Measurements from ENCODE around the gene RPL9.

DNA sequence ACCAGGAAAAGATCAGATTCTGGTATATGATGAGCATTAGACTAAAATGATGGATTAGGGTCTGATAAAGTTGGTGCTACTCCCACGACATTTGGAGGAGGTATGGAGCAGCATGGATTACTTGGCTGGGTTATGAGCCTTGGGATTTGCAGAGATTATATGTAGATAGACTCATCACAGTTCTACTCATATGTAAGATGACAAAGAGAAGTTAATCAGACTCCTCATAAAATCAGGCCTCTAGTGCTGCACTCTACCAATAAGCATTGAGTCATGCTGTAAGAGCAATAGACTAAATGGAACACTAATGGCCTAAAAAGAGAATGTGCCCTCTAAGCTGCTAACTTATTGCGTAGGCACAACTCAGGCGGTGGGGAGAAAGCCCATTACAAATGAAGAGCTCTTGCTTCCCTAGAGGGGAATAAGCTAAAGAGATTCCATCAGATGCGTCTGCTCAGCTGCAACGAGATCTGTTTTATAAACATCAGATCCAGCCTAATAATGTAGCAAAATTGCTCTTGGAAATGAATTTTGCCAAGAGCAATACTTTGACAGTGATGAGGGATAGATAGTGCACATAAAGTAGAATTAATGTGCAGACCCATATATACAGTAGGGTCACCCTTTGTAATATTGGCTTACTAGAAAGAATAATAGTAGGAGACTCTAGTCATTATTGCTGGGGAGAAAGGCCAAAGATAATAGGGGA is 17.6 kb upstream of the RPL9 start:
- TF ChIP-seq, protein P1, sequence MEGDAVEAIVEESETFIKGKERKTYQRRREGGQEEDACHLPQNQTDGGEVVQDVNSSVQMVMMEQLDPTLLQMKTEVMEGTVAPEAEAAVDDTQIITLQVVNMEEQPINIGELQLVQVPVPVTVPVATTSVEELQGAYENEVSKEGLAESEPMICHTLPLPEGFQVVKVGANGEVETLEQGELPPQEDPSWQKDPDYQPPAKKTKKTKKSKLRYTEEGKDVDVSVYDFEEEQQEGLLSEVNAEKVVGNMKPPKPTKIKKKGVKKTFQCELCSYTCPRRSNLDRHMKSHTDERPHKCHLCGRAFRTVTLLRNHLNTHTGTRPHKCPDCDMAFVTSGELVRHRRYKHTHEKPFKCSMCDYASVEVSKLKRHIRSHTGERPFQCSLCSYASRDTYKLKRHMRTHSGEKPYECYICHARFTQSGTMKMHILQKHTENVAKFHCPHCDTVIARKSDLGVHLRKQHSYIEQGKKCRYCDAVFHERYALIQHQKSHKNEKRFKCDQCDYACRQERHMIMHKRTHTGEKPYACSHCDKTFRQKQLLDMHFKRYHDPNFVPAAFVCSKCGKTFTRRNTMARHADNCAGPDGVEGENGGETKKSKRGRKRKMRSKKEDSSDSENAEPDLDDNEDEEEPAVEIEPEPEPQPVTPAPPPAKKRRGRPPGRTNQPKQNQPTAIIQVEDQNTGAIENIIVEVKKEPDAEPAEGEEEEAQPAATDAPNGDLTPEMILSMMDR (IDR thresholded peaks at IDR 0.05 in 2 of 3, conservative IDR thresholded peaks at IDR 0.05 in 1 of 3; ENCODE audit: borderline replicate concordance in 1 of 3, insufficient read depth in 1 of 3, low read depth in 2 of 3, low read length in 2 of 3) = no peak
- TF ChIP-seq, protein P2, sequence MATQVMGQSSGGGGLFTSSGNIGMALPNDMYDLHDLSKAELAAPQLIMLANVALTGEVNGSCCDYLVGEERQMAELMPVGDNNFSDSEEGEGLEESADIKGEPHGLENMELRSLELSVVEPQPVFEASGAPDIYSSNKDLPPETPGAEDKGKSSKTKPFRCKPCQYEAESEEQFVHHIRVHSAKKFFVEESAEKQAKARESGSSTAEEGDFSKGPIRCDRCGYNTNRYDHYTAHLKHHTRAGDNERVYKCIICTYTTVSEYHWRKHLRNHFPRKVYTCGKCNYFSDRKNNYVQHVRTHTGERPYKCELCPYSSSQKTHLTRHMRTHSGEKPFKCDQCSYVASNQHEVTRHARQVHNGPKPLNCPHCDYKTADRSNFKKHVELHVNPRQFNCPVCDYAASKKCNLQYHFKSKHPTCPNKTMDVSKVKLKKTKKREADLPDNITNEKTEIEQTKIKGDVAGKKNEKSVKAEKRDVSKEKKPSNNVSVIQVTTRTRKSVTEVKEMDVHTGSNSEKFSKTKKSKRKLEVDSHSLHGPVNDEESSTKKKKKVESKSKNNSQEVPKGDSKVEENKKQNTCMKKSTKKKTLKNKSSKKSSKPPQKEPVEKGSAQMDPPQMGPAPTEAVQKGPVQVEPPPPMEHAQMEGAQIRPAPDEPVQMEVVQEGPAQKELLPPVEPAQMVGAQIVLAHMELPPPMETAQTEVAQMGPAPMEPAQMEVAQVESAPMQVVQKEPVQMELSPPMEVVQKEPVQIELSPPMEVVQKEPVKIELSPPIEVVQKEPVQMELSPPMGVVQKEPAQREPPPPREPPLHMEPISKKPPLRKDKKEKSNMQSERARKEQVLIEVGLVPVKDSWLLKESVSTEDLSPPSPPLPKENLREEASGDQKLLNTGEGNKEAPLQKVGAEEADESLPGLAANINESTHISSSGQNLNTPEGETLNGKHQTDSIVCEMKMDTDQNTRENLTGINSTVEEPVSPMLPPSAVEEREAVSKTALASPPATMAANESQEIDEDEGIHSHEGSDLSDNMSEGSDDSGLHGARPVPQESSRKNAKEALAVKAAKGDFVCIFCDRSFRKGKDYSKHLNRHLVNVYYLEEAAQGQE (IDR thresholded peaks at IDR 0.05; ENCODE audit: low read depth) = no peak
- TF ChIP-seq POLR2A (IDR thresholded peaks at IDR 0.05; ENCODE audit: borderline replicate concordance, extremely low read depth, insufficient read depth, insufficient read length) = no peak
- no peak for TF ChIP-seq CEBPB (IDR thresholded peaks at IDR 0.05; ENCODE audit: low read depth)
- TF ChIP-seq, protein P3, sequence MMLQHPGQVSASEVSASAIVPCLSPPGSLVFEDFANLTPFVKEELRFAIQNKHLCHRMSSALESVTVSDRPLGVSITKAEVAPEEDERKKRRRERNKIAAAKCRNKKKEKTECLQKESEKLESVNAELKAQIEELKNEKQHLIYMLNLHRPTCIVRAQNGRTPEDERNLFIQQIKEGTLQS (IDR thresholded peaks at IDR 0.05) = no peak
- TF ChIP-seq POLR2AphosphoS5 (IDR thresholded peaks at IDR 0.05; ENCODE audit: low read depth, low read length) = no peak
- TF ChIP-seq ELF1 (IDR thresholded peaks at IDR 0.05; ENCODE audit: borderline replicate concordance, low read depth) = no peak
- no peak for TF ChIP-seq EZH2 (IDR thresholded peaks at IDR 0.05)
- no peak for TF ChIP-seq TCF7L2 (IDR thresholded peaks at IDR 0.05; ENCODE audit: borderline replicate concordance, extremely low read depth, insufficient read depth, insufficient read length)
- no peak for TF ChIP-seq FOSL1 (IDR thresholded peaks at IDR 0.05; ENCODE audit: low read depth)

Measured in HCT116 (cell line).